IMR-90 (cell line): Measurements from ENCODE around the gene SARDH. TPM values are rescaled to one million over a fixed set of nuclear protein-coding genes. Genes with fewer than 3 reads are reported as not detected.
A peak's percentile ranks its signal among the peaks of the same experiment; 100 is the strongest.

Experiments used
- ATAC-seq: fragments of 200-7000 bp; cut with Tn5 transposase; 2 replicates; pipeline ENCODE4 v1.9.1; 2020; ENCODE audit warnings: low read depth, mild to moderate bottlenecking, moderate library complexity
- BruUV-seq: library from RNA; stranded (reverse); fragments of 400-500 nt; replicated peaks from 2 replicates; lab custom pipeline; 2021; lab: Mats Ljungman, UMichigan
- CTCF ChIA-PET: fragments of 300-600 bp; formaldehyde crosslinking; extraction: SDS; loops from one replicate; lab custom pipeline; 2021; ENCODE audit warnings: antibody characterized with exemption; lab: Yijun Ruan, JAX
- POLR2A ChIA-PET: fragments of 300-600 bp; sonication (Branson Sonifier 250); formaldehyde crosslinking; loops from one replicate; lab custom pipeline; 2022; ENCODE audit warnings: antibody characterized with exemption; ENCODE audit not compliant: unreplicated experiment; lab: Charles Lee
- DNase-seq: peaks from one replicate; pipeline ENCODE4 v3.0.0; 2013
- H2AFZ ChIP-seq: replicated peaks from 2 replicates; pipeline ENCODE3; 2013; ENCODE audit warnings: low read length, mild to moderate bottlenecking; ENCODE audit not compliant: poor library complexity
- H2AK5ac ChIP-seq: 2 replicates; pipeline ENCODE4 v1.6.1; 2013; ENCODE audit warnings: low read depth, low read length, inconsistent platforms
- H2AK9ac ChIP-seq: replicated peaks from 2 replicates; pipeline ENCODE3; 2013; ENCODE audit warnings: mild to moderate bottlenecking, low read depth, low read length, moderate library complexity; ENCODE audit not compliant: poor library complexity
- H2BK120ac ChIP-seq: 2 replicates; pipeline ENCODE4 v1.6.1; 2013; ENCODE audit warnings: low read depth, low read length, inconsistent platforms
- H2BK15ac ChIP-seq: 3 replicates; pipeline ENCODE4 v1.6.1; 2013; ENCODE audit warnings: low read depth, low read length, inconsistent platforms
- H2BK20ac ChIP-seq: 2 replicates; pipeline ENCODE4 v1.6.1; 2013; ENCODE audit warnings: low read depth, mild to moderate bottlenecking, inconsistent platforms, low read length, moderate library complexity
- H2BK5ac ChIP-seq: 2 replicates; pipeline ENCODE4 v1.6.1; 2013; ENCODE audit warnings: mild to moderate bottlenecking, low read depth, low read length, inconsistent platforms; ENCODE audit not compliant: poor library complexity, severe bottlenecking
- H3K14ac ChIP-seq: replicated peaks from 2 replicates; pipeline ENCODE4 v1.6.1; 2013; ENCODE audit warnings: low read depth, low read length, inconsistent platforms
- H3K18ac ChIP-seq: 2 replicates; pipeline ENCODE4 v1.6.1; 2013; ENCODE audit warnings: low read depth, low read length, control low read depth
- H3K23ac ChIP-seq: 2 replicates; pipeline ENCODE4 v1.6.1; 2013; ENCODE audit warnings: low read depth, low read length, inconsistent platforms
- H3K27ac ChIP-seq: 2 replicates; pipeline ENCODE4 v1.5.1; 2013; ENCODE audit warnings: mild to moderate bottlenecking, control low read depth, low read length; ENCODE audit not compliant: insufficient read depth
- H3K27me3 ChIP-seq: 2 replicates; pipeline ENCODE4 v1.6.1; 2013; ENCODE audit warnings: low read length; ENCODE audit not compliant: control insufficient read depth, insufficient read depth
- H3K36me3 ChIP-seq: 2 replicates; pipeline ENCODE4 v1.6.1; 2013; ENCODE audit warnings: low read length, mixed read lengths; ENCODE audit not compliant: control insufficient read depth, insufficient read depth
- H3K4ac ChIP-seq: 2 replicates; pipeline ENCODE4 v1.6.1; 2013; ENCODE audit warnings: low read depth, low read length, inconsistent platforms
- H3K4me1 ChIP-seq: 2 replicates; pipeline ENCODE4 v1.6.1; 2013; ENCODE audit warnings: low read length, mixed read lengths; ENCODE audit not compliant: control insufficient read depth, insufficient read depth
- H3K4me2 ChIP-seq: 2 replicates; pipeline ENCODE4 v1.6.1; 2013; ENCODE audit warnings: low read depth, mild to moderate bottlenecking, control low read depth, low read length, moderate library complexity
- H3K4me3 ChIP-seq: 2 replicates; pipeline ENCODE4 v1.5.1; 2013; ENCODE audit warnings: low read depth, mild to moderate bottlenecking, control low read depth, low read length, moderate library complexity; ENCODE audit not compliant: insufficient read depth
- H3K56ac ChIP-seq: 2 replicates; pipeline ENCODE4 v1.6.1; 2013; ENCODE audit warnings: low read length, inconsistent platforms; ENCODE audit not compliant: insufficient read depth; ENCODE audit errors: extremely low read depth
- H3K79me1 ChIP-seq, 2 experiments: 2 replicates each; pipeline ENCODE4 v1.6.1; 2013; ENCODE audit warnings: low read length in 2 of 2, inconsistent platforms in 1 of 2, low read depth in 1 of 2
- H3K9ac ChIP-seq: 2 replicates; pipeline ENCODE4 v1.6.1; 2013; ENCODE audit warnings: low read depth, low read length, control low read depth
- H3K9me1 ChIP-seq: 2 replicates; pipeline ENCODE4 v1.6.1; 2013; ENCODE audit warnings: low read length, inconsistent platforms; ENCODE audit not compliant: insufficient read depth
- H3K9me3 ChIP-seq: 2 replicates; pipeline ENCODE4 v1.6.1; 2013; ENCODE audit warnings: low read length; ENCODE audit not compliant: control insufficient read depth, insufficient read depth
- H4K20me1 ChIP-seq: 2 replicates; pipeline ENCODE4 v1.6.1; 2013; ENCODE audit warnings: low read length, inconsistent platforms; ENCODE audit not compliant: insufficient read depth
- H4K5ac ChIP-seq: 2 replicates; pipeline ENCODE4 v1.6.1; 2013; ENCODE audit warnings: mild to moderate bottlenecking, low read depth, low read length, control low read depth
- H4K8ac ChIP-seq, 2 experiments: 2 replicates each; pipeline ENCODE4 v1.6.1; 2013; ENCODE audit warnings: low read depth in 2 of 2, low read length in 2 of 2, control low read depth in 1 of 2, inconsistent platforms in 1 of 2
- H4K91ac ChIP-seq: 2 replicates; pipeline ENCODE4 v1.6.1; 2013; ENCODE audit warnings: low read depth, low read length, inconsistent platforms; ENCODE audit not compliant: insufficient read depth
- NFE2L2 ChIP-seq: fragments of 150-350 bp; IDR thresholded peaks from 2 replicates; pipeline ENCODE4 v1.6.1; 2016; ENCODE audit warnings: low read depth, mild to moderate bottlenecking, low read length
- RFX5 ChIP-seq: IDR thresholded peaks from 2 replicates; pipeline ENCODE4 v1.8.0; 2012; ENCODE audit warnings: low read depth, mild to moderate bottlenecking, low read length, moderate library complexity
- WGBS, 2 experiments: methylation state at CpG; one replicate each; pipeline versions ENCODE4 v1.1.5 to v1.1.7; 2013; ENCODE audit warnings: missing lambda C conversion rate in 2 of 2; ENCODE audit not compliant: insufficient read length in 1 of 2; ENCODE audit errors: extremely low coverage in 2 of 2; 5-methylcytosine and 5-hydroxymethylcytosine counted together
- dilution Hi-C: fragments of 300-500 bp; cut with HindIII; formaldehyde crosslinking; loops from one replicate; pipeline ENCODE4 v1.14.3; 2018; ENCODE audit warnings: low sequenced_read_pairs; ENCODE audit not compliant: unreplicated experiment
- in situ Hi-C: fragments of 300-500 bp; cut with MboI; formaldehyde crosslinking; loops from 3 replicates; pipeline ENCODE4 v1.14.3; 2019; ENCODE audit warnings: low sequenced_read_pairs, inconsistent platforms, mixed read lengths
- intact Hi-C: fragments of 100-400 bp; cut with micrococcal nuclease; formaldehyde crosslinking; loops from 2 replicates; pipeline ENCODE4 v1.10.0; 2022
- polyA plus RNA-seq, 3 experiments: library from polyadenylated mRNA; depleted of rRNA; stranded (reverse); fragments of >200 nt; gene quantifications; 2 replicates each; pipeline ENCODE4 v1.2.3, GENCODE V29; 2012; ENCODE audit warnings: low replicate concordance in 1 of 3
- total RNA-seq: library from RNA; depleted of rRNA; stranded (reverse); fragments of >200 nt; gene quantifications from 2 replicates; pipeline ENCODE4 v1.2.3, GENCODE V29; 2012
- TF ChIP-seq, protein P1 (sequence below): conservative IDR thresholded peaks from 2 replicates; pipeline ENCODE4 v1.5.1; 2012; ENCODE audit warnings: mild to moderate bottlenecking, low read depth, low read length, improper control_type of control experiment
- TF ChIP-seq, protein P2 (sequence below): fragments of 150-350 bp; IDR thresholded peaks from 2 replicates; pipeline ENCODE4 v1.6.1; 2016; ENCODE audit warnings: low read depth, mild to moderate bottlenecking, low read length, moderate library complexity, borderline replicate concordance

Gene SARDH
- total and polyA plus RNA-seq, 2 of the 4 experiments (the other 2 are of a cell fraction): 5.0 to 7.5 TPM

DNA sequence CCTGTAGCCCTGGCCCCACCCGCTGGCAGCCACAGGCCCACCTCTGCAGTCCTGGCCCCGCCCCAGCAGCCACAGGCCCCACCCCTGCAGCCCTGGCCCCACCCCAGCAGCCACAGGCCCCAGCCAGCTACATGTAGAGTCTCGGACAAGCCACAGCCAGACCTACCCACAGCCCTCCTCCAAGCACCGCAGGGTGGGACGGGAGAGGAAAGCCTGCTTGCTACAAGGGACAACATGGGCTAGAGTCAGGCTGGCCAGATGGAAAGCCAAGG is 49.5 kb upstream of the SARDH start:
- Histone ChIP-seq H2AFZ (no peak overlapping the region), H4K20me1 (0 out of 2 replicates have a peak, but pooled peaks cover 5% of the 10 kb centered on the region), H2AK9ac (peak overlapping the region; percentile 23), H3K79me1 (peaks cover 0 to 13% of the 10 kb centered on the region in 2 experiments; a peak in 1 of 4 replicates), H3K9me3 (no peaks in the 10 kb centered on the region), H2BK15ac (no peak overlapping the region), H3K4me3 (no peak overlapping the region), H2BK5ac (no peak overlapping the region), H3K27me3 (no peaks in the 10 kb centered on the region), H2BK20ac (no peak overlapping the region), H3K36me3 (peaks cover 42% of the 10 kb centered on the region), H3K4ac (no peak overlapping the region), H3K27ac (no peak overlapping the region), H3K9ac (no peak overlapping the region), H3K4me1 (no peaks in the 10 kb centered on the region), H3K4me2 (no peak overlapping the region), H2AK5ac (no peak overlapping the region), H3K9me1 (0 out of 2 replicates have a peak, but pooled peaks cover 3% of the 10 kb centered on the region), H3K14ac (no peak overlapping the region), H3K18ac (no peak overlapping the region), H4K91ac (no peak overlapping the region), H3K23ac (no peak overlapping the region), H2BK120ac (no peak overlapping the region), H4K8ac (no peak overlapping the region), H4K5ac (no peak overlapping the region), H3K56ac (no peak overlapping the region)
- ChIA-PET CTCF (interaction anchor here (0.9 kb wide), 1 partner anchor 205 kb away, joined by 3 read pairs; no protein-coding TSS in a partner anchor), POLR2A (no interaction called here)
- intact Hi-C loops (no loop called here), in situ Hi-C loops (loop anchor here (5.0 to 25.0 kb wide), 2 partner anchors 205 to 350 kb away; partner anchors contain the start of genes VAV2 and WDR5), dilution Hi-C loops (loop anchor here (25.0 kb wide), 1 partner anchor 225 kb away; no protein-coding TSS in a partner anchor)
- BruUV-seq: no TSS peak
- DNase-seq (no peak), ATAC-seq (peak; percentile 72)
- TF ChIP-seq NFE2L2: no peak
- TF ChIP-seq RFX5: no peak
- TF ChIP-seq, protein P1, sequence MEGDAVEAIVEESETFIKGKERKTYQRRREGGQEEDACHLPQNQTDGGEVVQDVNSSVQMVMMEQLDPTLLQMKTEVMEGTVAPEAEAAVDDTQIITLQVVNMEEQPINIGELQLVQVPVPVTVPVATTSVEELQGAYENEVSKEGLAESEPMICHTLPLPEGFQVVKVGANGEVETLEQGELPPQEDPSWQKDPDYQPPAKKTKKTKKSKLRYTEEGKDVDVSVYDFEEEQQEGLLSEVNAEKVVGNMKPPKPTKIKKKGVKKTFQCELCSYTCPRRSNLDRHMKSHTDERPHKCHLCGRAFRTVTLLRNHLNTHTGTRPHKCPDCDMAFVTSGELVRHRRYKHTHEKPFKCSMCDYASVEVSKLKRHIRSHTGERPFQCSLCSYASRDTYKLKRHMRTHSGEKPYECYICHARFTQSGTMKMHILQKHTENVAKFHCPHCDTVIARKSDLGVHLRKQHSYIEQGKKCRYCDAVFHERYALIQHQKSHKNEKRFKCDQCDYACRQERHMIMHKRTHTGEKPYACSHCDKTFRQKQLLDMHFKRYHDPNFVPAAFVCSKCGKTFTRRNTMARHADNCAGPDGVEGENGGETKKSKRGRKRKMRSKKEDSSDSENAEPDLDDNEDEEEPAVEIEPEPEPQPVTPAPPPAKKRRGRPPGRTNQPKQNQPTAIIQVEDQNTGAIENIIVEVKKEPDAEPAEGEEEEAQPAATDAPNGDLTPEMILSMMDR: no peak
- TF ChIP-seq, protein P2, sequence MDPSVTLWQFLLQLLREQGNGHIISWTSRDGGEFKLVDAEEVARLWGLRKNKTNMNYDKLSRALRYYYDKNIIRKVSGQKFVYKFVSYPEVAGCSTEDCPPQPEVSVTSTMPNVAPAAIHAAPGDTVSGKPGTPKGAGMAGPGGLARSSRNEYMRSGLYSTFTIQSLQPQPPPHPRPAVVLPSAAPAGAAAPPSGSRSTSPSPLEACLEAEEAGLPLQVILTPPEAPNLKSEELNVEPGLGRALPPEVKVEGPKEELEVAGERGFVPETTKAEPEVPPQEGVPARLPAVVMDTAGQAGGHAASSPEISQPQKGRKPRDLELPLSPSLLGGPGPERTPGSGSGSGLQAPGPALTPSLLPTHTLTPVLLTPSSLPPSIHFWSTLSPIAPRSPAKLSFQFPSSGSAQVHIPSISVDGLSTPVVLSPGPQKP: no peak
- no CpG with 5 or more reads among the region's 5 CpGs for WGBS, 2 experiments
